Endothelial cell of umbilical vein (primary cell): ENCODE results near the gene PXYLP1. TPM values are rescaled to one million over a fixed set of nuclear protein-coding genes. Genes with fewer than 3 reads are reported as not detected.

Source experiments
- BruUV-seq: library from RNA; stranded (reverse); fragments of 400-500 nt; replicated peaks from 2 replicates; lab custom pipeline; 2021; lab: Mats Ljungman, UMichigan
- CTCF ChIA-PET: fragments of 300-600, 350-600 bp; sonication (Branson Sonifier 250); formaldehyde crosslinking; loops from one replicate; lab custom pipeline; 2021; ENCODE audit warnings: antibody characterized with exemption, inconsistent platforms; lab: Charles Lee
- POLR2A ChIA-PET: fragments of 300-600, 350-600 bp; sonication (Branson Sonifier 250); formaldehyde crosslinking; loops from one replicate; lab custom pipeline; 2021; ENCODE audit warnings: antibody characterized with exemption, inconsistent platforms; lab: Charles Lee
- DNase-seq: peaks from one replicate; pipeline ENCODE4 v3.0.0-alpha.2; 2011; ENCODE audit warnings: low read depth, low spot score
- FAIRE-seq: peaks from 2 replicates; lab custom pipeline; 2011; peaks lifted over from hg19 to GRCh38; lab: Jason Lieb, UNC
- H2AFZ ChIP-seq: 2 replicates; pipeline ENCODE4 v1.6.0; 2012; ENCODE audit warnings: low read depth, low read length, control low read depth, inconsistent platforms
- H3K27ac ChIP-seq: 2 replicates; pipeline ENCODE4 v1.5.1; 2011; ENCODE audit warnings: low read depth, mild to moderate bottlenecking, control low read depth, low read length, moderate library complexity; ENCODE audit not compliant: insufficient read depth
- H3K27me3 ChIP-seq, 2 experiments: 2 replicates each; pipeline versions ENCODE4 v1.6.0 to v1.6.1; 2011; ENCODE audit warnings: low read length in 2 of 2, mixed read lengths in 1 of 2; ENCODE audit not compliant: control insufficient read depth in 2 of 2, insufficient read depth in 2 of 2
- H3K36me3 ChIP-seq, 2 experiments: 2 replicates in 1 of 2; 3 replicates in 1 of 2; pipeline ENCODE4 v1.5.1; 2011; ENCODE audit warnings: low read length in 2 of 2, mild to moderate bottlenecking in 1 of 2, moderate library complexity in 1 of 2; ENCODE audit not compliant: control insufficient read depth in 2 of 2, insufficient read depth in 2 of 2; ENCODE audit errors: extremely low read depth in 1 of 2
- H3K4me1 ChIP-seq: 3 replicates; pipeline ENCODE4 v1.5.1; 2011; ENCODE audit warnings: mild to moderate bottlenecking, low read length; ENCODE audit not compliant: control insufficient read depth, insufficient read depth; ENCODE audit errors: extremely low read depth
- H3K4me2 ChIP-seq: 2 replicates; pipeline ENCODE4 v1.6.1; 2011; ENCODE audit warnings: low read length, control low read depth, mixed read lengths; ENCODE audit not compliant: insufficient read depth
- H3K4me3 ChIP-seq, 3 experiments: fragments of 200-600 bp in 1 of 3; sonication (generic), shearing (Covaris generic) in 1 of 3; replicated peaks in 1 of 3; 2 replicates each; pipeline ENCODE4 v1.5.1; 2011 to 2016; ENCODE audit warnings: control low read depth in 3 of 3, low read length in 3 of 3, mild to moderate bottlenecking in 2 of 3, inconsistent platforms in 1 of 3, low read depth in 1 of 3, moderate library complexity in 1 of 3; ENCODE audit not compliant: insufficient read depth in 1 of 3
- H3K79me2 ChIP-seq: 2 replicates; pipeline ENCODE4 v1.6.0; 2012; ENCODE audit warnings: low read length, inconsistent platforms; ENCODE audit not compliant: control insufficient read depth, insufficient read depth
- H3K9ac ChIP-seq: replicated peaks from 2 replicates; pipeline ENCODE3; 2011; ENCODE audit warnings: low read length, control low read depth; ENCODE audit not compliant: insufficient read depth; ENCODE audit errors: extremely low read depth
- H3K9me1 ChIP-seq: replicated peaks from 3 replicates; pipeline ENCODE4 v1.6.0; 2011; ENCODE audit warnings: mild to moderate bottlenecking, low read length; ENCODE audit not compliant: control insufficient read depth, insufficient read depth; ENCODE audit errors: extremely low read depth
- H3K9me3 ChIP-seq: replicated peaks from 2 replicates; pipeline ENCODE4 v1.5.1; 2012; ENCODE audit warnings: low read length, inconsistent platforms; ENCODE audit not compliant: control insufficient read depth, insufficient read depth
- H4K20me1 ChIP-seq: replicated peaks from 2 replicates; pipeline ENCODE3; 2011; ENCODE audit warnings: mild to moderate bottlenecking, low read length; ENCODE audit not compliant: control insufficient read depth, insufficient read depth; ENCODE audit errors: extremely low read depth
- EZH2 ChIP-seq: IDR thresholded peaks from 2 replicates; pipeline ENCODE4 v1.6.1; 2012; ENCODE audit warnings: borderline replicate concordance, low read depth, mild to moderate bottlenecking, moderate library complexity, low read length, inconsistent platforms; ENCODE audit not compliant: severe bottlenecking
- FOS ChIP-seq: IDR thresholded peaks from 2 replicates; pipeline ENCODE4 v1.6.1; 2011; ENCODE audit warnings: mild to moderate bottlenecking, low read length, moderate library complexity, borderline replicate concordance; ENCODE audit not compliant: insufficient read depth
- GATA2 ChIP-seq: IDR thresholded peaks from 2 replicates; pipeline ENCODE4 v1.7.0; 2011; ENCODE audit warnings: low read depth, mild to moderate bottlenecking, moderate library complexity, mixed read lengths, low read length; ENCODE audit not compliant: insufficient read length, insufficient read depth
- JUN ChIP-seq: IDR thresholded peaks from 2 replicates; pipeline ENCODE4 v1.6.1; 2011; ENCODE audit warnings: borderline replicate concordance, low read depth; ENCODE audit not compliant: insufficient read length, insufficient read depth
- MYC ChIP-seq: IDR thresholded peaks from one replicate; pipeline ENCODE4 v1.6.1; 2011; ENCODE audit warnings: mild to moderate bottlenecking, low read depth, low read length
- POLR2A ChIP-seq: IDR thresholded peaks from 2 replicates; pipeline ENCODE4 v1.6.1; 2012; ENCODE audit warnings: low read depth, mild to moderate bottlenecking, control low read depth, low read length
- POLR2AphosphoS5 ChIP-seq: IDR thresholded peaks from 2 replicates; pipeline ENCODE4 v1.6.1; 2012; ENCODE audit warnings: low read depth, mild to moderate bottlenecking, control low read depth, low read length, moderate library complexity; ENCODE audit not compliant: insufficient read depth
- dilution Hi-C: fragments of 300-500 bp; cut with MboI; formaldehyde crosslinking; loops from one replicate; pipeline ENCODE4 v1.15.0; 2019; ENCODE audit warnings: low sequenced_read_pairs; ENCODE audit not compliant: extremely low pct_ligation_motif_present
- intact Hi-C: fragments of 100-400 bp; cut with micrococcal nuclease; formaldehyde crosslinking; loops from one replicate; pipeline ENCODE4 v1.10.0; 2022
- polyA plus RNA-seq, 4 experiments: library from polyadenylated mRNA; depleted of rRNA in 3 of 4; stranded (reverse) in 3 of 4; unstranded in 1 of 4; fragments of >200 nt; gene quantifications; 2 replicates each; pipeline versions ENCODE4 v1.2.1 to v1.2.3, GENCODE V29; 2011 to 2012; ENCODE audit warnings: missing spikeins in 1 of 4
- total RNA-seq: library from RNA; stranded (reverse); gene quantifications from 2 replicates; pipeline ENCODE4 v1.2.3, GENCODE V29; 2021
- TF ChIP-seq, protein P1 (sequence below), 2 donors: IDR thresholded peaks; 1 replicate in 1 of 2; 2 replicates in 1 of 2; pipeline ENCODE4 v1.5.1; 2011; ENCODE audit warnings: low read length in 2 of 2, mild to moderate bottlenecking in 2 of 2, moderate library complexity in 2 of 2, control low read depth in 1 of 2, inconsistent platforms in 1 of 2, low read depth in 1 of 2; ENCODE audit not compliant: insufficient read depth in 1 of 2; ENCODE audit errors: extremely low read depth in 1 of 2
- TF ChIP-seq, protein P2 (sequence below): IDR thresholded peaks from 2 replicates; pipeline ENCODE4 v1.6.1; 2011; ENCODE audit not compliant: insufficient read depth, insufficient read length

The PXYLP1 gene
- total and polyA plus RNA-seq, 2 donors (not counting 3 experiments of a cell fraction or from before 2014, with no cell fraction given): 0.84 to 1.7 TPM

DNA sequence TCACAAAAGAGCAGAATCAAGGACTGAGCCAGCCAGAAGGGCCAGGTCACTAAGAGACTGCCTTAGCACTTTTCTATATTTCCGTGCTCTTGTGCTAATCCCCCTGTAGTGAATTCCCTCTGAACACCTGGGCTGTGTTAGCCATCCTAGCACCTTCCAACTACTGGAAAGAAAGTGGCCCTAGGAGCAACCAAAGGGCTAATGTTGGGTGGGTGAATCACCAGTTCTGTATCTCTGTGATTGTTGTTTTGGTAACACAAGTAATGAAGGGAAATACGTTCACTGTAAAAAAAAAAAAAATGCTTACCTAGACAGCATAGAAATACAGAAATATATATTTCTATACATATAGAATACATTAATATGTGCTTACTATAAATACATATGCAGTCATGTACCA is 43.9 kb downstream of the PXYLP1 start:
- Histone ChIP-seq H3K27ac (no peak overlapping the region), H3K9me1 (no peaks in the 10 kb centered on the region), H3K27me3 (peaks cover 0 to 1% of the 10 kb centered on the region in 2 experiments), H3K79me2 (no peaks in the 10 kb centered on the region), H3K36me3 (no peaks in the 10 kb centered on the region), H3K4me2 (no peak overlapping the region), H3K9ac (no peak overlapping the region), H3K4me1 (peaks cover 5% of the 10 kb centered on the region), H3K4me3 (no peak overlapping the region), H3K9me3 (no peaks in the 10 kb centered on the region), H2AFZ (no peak overlapping the region), H4K20me1 (no peaks in the 10 kb centered on the region)
- POLR2A ChIA-PET: no interaction called here
- intact Hi-C loops: no loop called here
- DNase-seq: no peak
- TF ChIP-seq POLR2A: no peak
- TF ChIP-seq MYC: no peak
- no peak for TF ChIP-seq JUN
- TF ChIP-seq, protein P1, sequence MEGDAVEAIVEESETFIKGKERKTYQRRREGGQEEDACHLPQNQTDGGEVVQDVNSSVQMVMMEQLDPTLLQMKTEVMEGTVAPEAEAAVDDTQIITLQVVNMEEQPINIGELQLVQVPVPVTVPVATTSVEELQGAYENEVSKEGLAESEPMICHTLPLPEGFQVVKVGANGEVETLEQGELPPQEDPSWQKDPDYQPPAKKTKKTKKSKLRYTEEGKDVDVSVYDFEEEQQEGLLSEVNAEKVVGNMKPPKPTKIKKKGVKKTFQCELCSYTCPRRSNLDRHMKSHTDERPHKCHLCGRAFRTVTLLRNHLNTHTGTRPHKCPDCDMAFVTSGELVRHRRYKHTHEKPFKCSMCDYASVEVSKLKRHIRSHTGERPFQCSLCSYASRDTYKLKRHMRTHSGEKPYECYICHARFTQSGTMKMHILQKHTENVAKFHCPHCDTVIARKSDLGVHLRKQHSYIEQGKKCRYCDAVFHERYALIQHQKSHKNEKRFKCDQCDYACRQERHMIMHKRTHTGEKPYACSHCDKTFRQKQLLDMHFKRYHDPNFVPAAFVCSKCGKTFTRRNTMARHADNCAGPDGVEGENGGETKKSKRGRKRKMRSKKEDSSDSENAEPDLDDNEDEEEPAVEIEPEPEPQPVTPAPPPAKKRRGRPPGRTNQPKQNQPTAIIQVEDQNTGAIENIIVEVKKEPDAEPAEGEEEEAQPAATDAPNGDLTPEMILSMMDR (IDR thresholded peaks at IDR 0.05; ENCODE audit: extremely low read depth in 1 of 2, insufficient read depth in 1 of 2, low read depth in 1 of 2, low read length in 2 of 2): no peak
- no peak for TF ChIP-seq EZH2
- no peak for TF ChIP-seq FOS
- TF ChIP-seq POLR2AphosphoS5: no peak
- no peak for TF ChIP-seq GATA2
- TF ChIP-seq, protein P2, sequence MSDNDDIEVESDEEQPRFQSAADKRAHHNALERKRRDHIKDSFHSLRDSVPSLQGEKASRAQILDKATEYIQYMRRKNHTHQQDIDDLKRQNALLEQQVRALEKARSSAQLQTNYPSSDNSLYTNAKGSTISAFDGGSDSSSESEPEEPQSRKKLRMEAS: no peak
- BruUV-seq: no TSS peak
- no peak for FAIRE-seq
- CTCF ChIA-PET: no interaction called here
- dilution Hi-C loops: no loop called here
